Cardiac septum (tissue), 1 donor: ENCODE data around the gene CDK5. TPM values are rescaled to one million over a fixed set of nuclear protein-coding genes. Genes with fewer than 3 reads are reported as not detected.

Source experiments
- DNase-seq: peaks from one replicate; pipeline ENCODE4 v3.0.0-alpha.2; 2020; ENCODE audit warnings: low spot score
- intact Hi-C: fragments of 100-400 bp; cut with DNase I; formaldehyde crosslinking; loops from one replicate; pipeline ENCODE4 v1.14.0; 2022
- total RNA-seq: library from RNA; stranded (reverse); fragmentation: NEBNext Ultra II Directional; extraction: Animal tissue kit (Norgen Biotek cat#: 25700); gene quantifications from one replicate; pipeline ENCODE4 v1.2.1, GENCODE V29; 2021
- donor health status: DM: no; HTN: no; CAD: no.

Gene CDK5
- total RNA-seq, 1 donor from 2014 or later: 9.4 TPM

GRCh38 chr7:151088019-151088855 is 30.5 kb upstream of the CDK5 start:
- intact Hi-C loops: no loop called here

GRCh38 chr7:151087245-151088018 is 29.7 kb upstream of the CDK5 start:
- no peak for DNase-seq
- intact Hi-C loops: no loop called here

More at GRCh38 chr7:151088019-151088855, 30.5 kb upstream of the CDK5 start:
- no peak for DNase-seq

GRCh38 chr7:151086802-151087244 is 29.1 kb upstream of the CDK5 start:
- no peak for DNase-seq
- intact Hi-C loops: no loop called here

- intact Hi-C loops: no loop called here
- peak; percentile 95 for DNase-seq
Measured at GRCh38 chr7:151085691-151086620, 28.3 kb upstream of the CDK5 start, which contains the start of gene AGAP3. Gene AGAP3, plus strand, starts transcription at chr7:151086475. Its CDS starts 267 bp downstream, at chr7:151086742.

- no peak for DNase-seq
Measured at GRCh38 chr7:151085329-151085690, 27.6 kb upstream of the CDK5 start.

GRCh38 chr7:151083824-151084160 is 26.1 kb upstream of the CDK5 start:
- DNase-seq: no peak
- intact Hi-C loops: no loop called here

More at GRCh38 chr7:151085329-151085690, 27.6 kb upstream of the CDK5 start:
- intact Hi-C loops: no loop called here

- intact Hi-C loops: no loop called here
- peak; percentile 91 for DNase-seq
Measured at GRCh38 chr7:151083071-151083823, 25.6 kb upstream of the CDK5 start, which contains the start of gene TMUB1. Gene TMUB1, minus strand, starts transcription at chr7:151083493. Its CDS starts 930 bp downstream, at chr7:151082563.

- no peak for DNase-seq
- intact Hi-C loops: no loop called here
Measured at GRCh38 chr7:151082141-151083070, 24.7 kb upstream of the CDK5 start.

- intact Hi-C loops: no loop called here
- no peak for DNase-seq
Measured at GRCh38 chr7:151081170-151082101, 23.7 kb upstream of the CDK5 start.

GRCh38 chr7:151080522-151081169 is 22.9 kb upstream of the CDK5 start, which contains the start of gene FASTK:
Gene FASTK, minus strand, starts transcription at chr7:151080809. Its CDS starts 43 bp downstream, at chr7:151080766.
- peak; percentile 97 for DNase-seq
- intact Hi-C loops: loop anchor here (1.0 kb wide), 2 partner anchors 21 to 52 kb away; partner anchors contain the start of genes ABCB8 and SLC4A2

GRCh38 chr7:151080067-151080521 is 22.4 kb upstream of the CDK5 start:
- no peak for DNase-seq

GRCh38 chr7:151079199-151079910 is 21.7 kb upstream of the CDK5 start:
- intact Hi-C loops: no loop called here
- DNase-seq: no peak

More at GRCh38 chr7:151080067-151080521, 22.4 kb upstream of the CDK5 start:
- intact Hi-C loops: loop anchor here (1.0 kb wide), 2 partner anchors 21 to 52 kb away; partner anchors contain the start of genes ABCB8 and SLC4A2

GRCh38 chr7:151078233-151079040 is 20.7 kb upstream of the CDK5 start:
- intact Hi-C loops: no loop called here
- DNase-seq: no peak

- intact Hi-C loops: no loop called here
- DNase-seq: no peak
Measured at GRCh38 chr7:151077705-151078232, 20.1 kb upstream of the CDK5 start.
